GM19193 (cell line): ENCODE measurements around the gene PLXNA2.

Source experiments
- POLR2A ChIP-seq: IDR thresholded peaks from 4 replicates; pipeline ENCODE4 v1.6.1; 2011; ENCODE audit not compliant: insufficient read depth, insufficient read length; ENCODE audit errors: extremely low read depth

The PLXNA2 gene

DNA sequence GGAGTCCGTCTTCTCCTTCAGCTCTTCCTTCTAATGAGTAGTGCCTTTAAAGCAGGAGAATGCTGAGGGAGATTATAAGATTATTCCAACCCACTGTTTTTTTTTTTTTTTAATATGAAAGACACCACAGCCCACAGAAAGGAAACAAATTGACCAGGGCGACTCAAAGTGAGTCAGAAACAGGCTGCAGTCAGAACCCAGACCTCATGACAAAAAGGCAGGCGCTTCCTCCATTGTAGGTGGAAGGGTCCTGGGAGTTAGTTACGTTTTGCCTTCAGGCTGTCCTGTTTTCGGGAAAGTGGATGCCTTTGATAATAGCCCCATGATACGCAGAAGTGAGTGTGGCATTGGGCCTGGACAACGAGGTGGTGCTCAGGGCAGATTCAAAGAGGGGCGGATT, 21.0 kb downstream of the PLXNA2 start:
- no peak for TF ChIP-seq POLR2A

DNA sequence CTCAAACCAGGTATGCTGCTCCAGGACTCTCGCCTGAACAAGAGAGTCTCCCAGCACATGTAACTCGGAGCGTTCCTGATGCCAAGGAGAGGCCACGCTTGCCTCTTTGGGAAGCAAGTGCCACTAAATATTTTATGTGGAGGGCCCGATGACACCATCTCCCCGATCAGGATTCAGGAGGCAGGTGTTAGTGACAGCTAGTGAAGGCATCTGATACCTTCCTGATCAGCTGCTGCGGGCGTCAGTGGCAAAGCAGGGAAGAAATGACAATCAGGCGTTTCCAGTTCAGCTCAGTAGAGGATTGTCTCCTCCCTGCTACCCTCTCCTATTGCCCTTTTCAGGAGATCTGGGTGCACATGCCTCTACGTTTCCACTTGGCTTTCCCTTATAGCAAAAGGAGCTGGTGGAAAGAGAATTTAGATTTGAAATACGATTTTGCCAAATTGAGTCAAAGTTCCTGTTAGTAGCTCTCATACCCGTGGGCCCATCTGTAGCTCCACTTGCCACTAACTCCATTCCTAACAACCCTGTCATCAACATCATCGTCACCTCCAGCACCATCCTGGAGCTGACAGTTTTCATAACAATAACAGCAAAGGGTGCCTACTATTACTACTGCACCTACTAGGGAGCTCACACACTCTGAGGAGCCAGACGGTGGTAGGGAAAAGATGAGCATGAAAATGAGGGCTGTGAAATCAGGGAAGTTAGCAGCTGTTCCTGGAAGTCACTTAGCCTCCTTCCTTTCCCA, 21.6 kb downstream of the PLXNA2 start:
- TF ChIP-seq POLR2A, result no peak

DNA sequence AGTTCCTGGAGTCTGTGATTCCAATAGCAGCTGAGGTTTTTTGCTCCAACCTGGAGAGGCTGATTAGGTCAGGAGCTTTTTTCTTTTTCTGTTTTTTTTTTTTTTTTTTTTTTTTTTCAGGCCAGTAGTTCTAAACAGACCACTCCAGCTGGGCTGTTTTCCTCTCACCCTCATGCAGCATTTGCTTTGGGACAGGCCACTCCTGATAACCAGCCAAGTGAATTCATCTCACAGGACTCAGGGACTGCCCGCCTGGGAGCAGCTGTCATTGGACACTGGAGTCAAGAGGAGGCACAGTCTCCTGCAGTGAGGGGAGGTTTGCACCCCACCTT, 22.9 kb downstream of the PLXNA2 start:
- TF ChIP-seq POLR2A, result no peak

DNA sequence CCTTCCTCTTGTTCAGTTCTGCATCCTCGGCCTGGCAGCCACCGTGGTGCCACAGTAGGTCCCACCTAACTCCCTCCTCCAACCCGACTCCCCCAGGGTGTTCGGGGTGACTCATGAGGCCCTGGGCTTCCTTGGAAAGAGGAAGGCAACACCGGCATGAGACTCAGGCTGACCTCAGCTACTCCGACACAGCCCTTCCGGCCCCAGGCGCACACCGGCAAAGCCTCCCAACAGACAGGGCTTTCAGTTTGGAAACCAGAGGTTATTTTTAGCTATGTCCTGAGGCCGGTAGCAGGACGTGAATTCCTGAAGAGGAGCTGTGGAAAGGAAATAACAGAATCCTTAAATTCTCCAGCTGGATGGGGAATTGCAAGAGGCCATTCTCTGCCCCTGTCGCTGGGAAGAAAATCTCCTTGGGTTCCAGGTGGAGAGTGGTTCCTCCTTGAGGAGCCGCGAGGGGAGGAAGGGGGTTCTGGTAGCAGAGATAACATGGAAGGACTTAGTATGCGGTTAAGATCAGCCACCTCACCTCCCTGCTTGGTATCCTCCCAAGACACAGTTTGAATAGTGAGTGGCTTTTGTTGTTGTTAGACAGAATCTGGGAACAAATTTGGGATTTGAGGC, 24.4 kb downstream of the PLXNA2 start:
- no peak for TF ChIP-seq POLR2A

DNA sequence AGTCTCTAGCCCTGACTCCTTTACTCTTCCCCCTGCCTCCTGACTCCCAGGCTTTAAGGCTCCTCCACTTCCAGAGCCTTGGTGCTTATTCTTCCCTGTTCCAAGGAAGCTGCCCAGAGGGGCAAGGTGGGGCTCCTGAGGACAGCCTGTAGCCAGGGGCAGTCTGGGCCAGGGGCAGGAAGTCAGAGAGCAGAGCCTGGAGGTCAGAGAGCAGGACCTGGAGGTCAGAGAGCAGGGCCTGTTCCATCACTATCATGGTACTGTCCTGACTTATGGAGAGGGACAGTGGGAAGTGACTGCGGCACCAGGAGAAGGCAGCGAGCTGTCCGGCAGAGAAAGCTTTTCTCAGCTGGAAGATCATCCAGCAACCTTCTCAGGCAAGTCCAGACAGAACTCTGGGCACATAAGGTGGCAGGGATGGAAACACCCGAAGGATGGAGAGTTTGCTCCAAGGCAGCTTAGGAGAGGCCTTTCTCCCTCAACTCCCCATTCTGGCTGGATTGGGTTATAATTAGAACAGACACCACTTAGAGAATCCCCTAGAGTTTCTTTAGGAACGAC, 25.0 kb downstream of the PLXNA2 start:
- TF ChIP-seq POLR2A, result no peak

DNA sequence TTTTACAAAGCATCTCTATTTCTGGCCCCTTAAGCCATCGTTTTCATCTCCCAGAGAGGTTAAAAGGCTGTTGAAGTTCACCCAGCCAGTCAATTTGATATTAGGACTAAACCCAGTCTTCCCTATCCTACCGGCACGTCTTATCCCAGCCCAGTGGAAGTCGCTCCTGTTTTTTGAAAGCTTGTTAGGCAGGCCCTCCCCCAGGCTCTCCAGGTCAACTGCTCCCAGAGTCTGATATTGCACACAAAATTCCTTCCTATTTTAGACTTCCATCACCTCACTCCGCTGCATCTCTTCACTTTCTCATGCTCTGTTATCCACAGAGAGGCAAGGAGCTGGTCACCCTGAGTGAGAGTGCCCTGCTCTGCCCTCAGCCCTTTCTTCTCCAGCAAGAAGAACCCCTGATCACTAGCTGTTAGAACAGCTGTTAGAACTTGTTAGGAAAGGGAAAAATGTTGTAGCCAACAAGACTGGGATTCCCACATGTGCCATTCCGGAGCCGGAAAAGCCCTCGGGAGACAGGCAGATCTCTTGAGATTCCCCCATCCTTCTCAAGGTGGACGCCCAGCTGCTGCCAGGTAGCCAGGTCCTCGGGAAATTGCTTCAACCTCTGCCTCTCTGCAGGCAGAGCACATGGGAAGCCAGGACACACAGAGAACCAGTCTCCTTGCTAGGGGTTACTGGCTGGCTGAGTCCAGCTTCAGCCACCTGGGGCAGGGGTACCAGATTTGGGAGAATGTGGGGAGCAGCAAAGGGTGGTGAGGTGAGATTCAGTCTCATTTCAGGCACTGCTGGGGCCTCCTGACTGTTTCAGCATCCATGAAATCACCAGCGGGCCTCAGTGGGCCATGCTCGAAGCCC, 25.7 kb downstream of the PLXNA2 start:
- no peak for TF ChIP-seq POLR2A

DNA sequence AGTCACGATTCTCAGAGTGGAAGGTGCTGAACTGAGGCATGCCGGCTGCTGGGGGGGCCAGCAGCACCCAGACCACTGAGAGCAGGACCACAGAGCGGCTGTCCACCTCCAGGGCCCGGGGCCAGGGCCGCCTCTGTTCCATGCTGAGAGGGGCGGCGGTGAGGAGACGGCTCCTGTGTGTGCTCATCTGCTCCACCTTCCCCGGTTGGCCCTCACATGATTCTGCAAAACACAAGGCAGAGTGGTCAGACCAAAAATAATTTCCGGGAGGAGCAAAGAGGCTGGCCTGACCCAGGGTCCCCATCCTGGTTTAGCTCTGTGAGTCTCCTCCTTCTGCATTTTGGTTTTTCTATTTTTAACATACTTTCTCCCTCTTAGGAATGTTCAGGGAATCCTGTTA, 26.4 kb downstream of the PLXNA2 start:
- no peak for TF ChIP-seq POLR2A

DNA sequence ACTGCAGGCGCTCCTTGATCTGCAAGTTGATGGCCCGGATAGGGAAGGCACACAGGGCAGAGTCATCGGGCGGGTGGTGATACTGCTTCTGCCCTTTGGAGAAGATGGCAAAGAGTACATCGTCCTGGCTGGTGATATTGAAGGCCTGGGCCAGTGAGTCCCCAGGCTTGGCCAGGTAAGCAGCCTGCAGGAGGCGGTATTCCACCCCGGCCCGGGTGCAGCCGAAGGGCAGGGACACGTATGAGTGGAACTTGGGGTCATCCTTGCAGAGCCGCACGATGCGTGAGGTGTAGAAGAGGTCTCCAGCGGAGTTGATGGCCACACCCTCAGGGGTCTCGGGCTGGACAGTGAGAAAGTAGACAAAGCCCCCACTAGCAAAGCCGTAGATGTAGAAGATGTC, 27.4 kb downstream of the PLXNA2 start:
- no peak for TF ChIP-seq POLR2A

DNA sequence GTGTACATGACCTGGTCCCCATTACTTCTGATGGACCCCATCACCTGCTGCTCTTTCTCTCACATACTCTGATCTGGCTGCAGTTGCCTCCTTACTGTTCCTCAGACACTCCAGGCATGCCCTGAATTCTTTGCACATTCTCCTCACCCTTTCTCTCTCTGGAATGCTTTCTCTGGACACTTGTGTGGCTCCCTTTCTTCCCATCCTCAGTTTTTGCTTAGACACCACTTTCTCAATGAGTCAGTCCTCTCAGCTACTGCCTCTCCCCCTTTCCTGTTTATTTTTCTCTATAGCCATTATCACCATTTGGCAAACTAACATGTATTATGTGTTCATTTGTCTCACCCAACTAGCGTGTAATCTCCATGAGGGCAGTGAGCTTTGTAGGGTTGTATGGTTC, 28.1 kb downstream of the PLXNA2 start:
- TF ChIP-seq POLR2A, result no peak

DNA sequence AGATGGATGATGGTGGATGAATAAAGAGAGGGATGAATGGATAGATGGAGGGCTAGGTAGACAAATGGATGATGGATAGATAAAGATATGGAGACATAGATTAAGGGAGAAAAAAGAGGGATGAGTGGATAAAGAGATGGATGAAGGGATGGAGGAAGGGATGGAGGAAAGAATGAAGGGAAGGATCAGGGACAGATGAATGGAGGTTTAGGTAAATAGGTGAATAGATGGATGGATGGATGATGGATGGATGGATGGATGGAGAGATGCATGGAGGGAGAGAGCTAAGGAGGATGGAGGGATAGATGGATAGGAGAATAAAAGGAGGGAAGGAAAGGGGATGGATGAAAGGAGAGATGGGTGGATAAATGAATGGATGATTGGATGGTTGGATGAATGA, 28.8 kb downstream of the PLXNA2 start:
- TF ChIP-seq POLR2A, result no peak

DNA sequence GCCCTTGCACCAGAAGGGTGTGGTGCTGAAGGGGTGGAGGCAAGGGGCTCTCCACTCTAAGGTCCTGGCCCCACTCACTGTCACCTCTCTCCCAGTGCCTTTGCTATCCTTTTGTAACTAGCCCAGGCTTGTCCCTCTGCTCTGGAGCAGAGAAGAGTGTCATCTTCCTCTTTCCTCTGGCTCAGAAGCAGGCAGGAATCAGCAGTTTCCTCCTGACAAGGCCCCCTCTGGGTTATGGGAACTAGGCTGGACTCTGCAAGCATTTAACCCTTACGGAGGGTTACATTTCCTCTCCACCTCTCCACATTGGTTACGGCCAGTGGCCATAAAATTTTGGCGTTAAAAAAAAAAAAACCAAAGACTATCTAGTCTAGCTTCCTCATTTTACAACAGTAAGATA, 30.4 kb downstream of the PLXNA2 start:
- no peak for TF ChIP-seq POLR2A

DNA sequence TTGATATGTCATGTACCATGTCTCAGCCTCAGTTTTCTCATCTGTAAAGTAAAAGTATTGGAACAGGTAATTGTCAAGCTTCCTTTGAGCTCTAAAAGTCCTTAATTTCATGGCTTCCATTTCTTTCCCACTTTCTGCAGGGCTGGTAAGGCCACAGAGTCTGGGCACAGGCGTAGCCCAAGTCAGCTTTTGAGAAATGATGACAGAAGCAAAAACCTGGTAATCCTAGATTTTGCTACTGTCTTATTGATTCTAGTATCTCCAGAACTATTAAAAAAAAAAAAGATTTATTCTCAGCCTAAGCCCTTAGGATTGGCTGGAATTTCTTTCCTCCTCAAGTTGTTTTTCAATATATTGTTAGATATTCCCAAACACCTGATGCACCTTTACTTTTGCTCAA, 31.3 kb downstream of the PLXNA2 start:
- no peak for TF ChIP-seq POLR2A

DNA sequence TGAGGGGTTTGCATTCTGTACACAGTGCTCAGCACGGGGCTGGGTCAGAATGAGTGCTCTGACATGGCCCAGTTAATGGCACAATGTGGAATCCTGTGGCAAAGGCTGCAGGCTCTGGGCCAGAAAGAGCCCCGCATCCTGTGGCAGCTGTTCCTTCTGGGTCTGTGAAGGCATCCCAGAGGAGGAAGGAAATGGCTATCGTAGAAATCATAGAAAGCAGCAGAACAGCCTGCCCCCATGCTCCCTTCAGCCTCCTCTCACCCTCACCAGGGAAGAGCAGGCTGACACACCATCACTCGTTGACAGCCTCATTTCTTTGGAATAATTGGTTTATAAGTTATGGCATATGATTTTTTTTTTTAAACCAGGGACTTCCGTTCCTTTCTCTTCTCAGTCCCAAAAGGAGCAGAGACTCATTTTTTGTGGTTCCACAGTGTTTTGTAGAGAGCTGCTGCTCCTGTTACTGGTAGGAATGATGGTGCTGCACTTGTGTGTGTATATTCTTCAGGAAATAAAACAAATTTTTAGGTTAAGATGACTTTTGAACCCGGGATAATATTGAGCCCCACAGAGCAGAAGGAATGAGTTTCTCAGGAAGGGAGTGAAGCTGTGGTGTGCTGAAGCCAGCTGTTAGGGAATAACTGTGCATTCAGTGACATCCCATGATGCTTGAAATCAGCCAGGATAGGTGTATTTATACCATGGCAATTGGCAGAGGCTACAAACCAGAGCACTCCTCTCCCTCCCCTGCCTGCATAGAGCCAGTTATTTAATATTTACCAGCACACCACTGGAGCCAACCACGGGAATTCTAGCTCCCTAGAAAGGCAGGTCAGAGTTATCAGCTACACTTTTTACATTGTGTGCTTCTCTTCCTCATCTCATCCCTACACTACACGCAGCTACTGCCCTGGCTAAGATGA, 32.0 kb downstream of the PLXNA2 start:
- no peak for TF ChIP-seq POLR2A

DNA sequence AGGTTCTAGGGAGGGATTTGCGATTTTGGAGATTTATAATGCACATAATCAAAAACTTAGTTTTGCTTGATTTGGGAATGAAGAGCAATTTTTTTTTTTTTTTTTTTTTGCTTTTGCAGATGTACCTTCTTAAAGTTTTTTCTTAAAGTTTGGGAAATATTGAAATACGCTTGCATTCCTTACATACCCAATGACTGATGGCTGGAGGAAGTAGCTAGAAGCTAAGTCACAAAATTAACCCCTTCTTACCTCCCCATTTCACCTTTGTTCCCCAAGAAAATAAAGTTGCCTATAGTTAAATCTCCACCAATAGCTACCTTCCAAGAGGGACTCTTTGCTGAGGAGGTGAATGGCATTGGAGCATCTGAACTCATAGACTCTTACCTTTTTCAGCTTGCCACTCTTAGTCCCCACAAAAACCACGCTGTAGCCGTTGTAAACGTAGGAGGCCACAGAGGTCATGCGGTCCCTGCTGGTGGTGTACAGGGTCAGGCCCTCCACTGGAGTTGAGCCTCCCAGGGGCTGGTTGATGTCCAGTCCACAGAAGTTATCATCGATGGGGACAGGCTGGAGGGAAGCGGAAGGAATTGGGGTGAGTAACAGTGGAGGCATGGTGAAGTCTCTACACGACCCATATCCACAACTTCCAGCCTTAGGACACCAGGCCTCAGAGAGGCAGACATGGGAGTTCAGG, 34.1 kb downstream of the PLXNA2 start:
- no peak for TF ChIP-seq POLR2A
